Measurements from ENCODE around the gene GLB1L.

- TF ChIP-seq CTCF (IDR thresholded peaks at IDR 0.05; ENCODE audit: insufficient read depth, low read length, poor library complexity, severe bottlenecking) = no peak
- TF ChIP-seq EZH2phosphoT487 (conservative IDR thresholded peaks at IDR 0.05; ENCODE audit: low read length) = no peak
These were observed 5.0 kb upstream of the GLB1L start for GRCh38 chr2:219250049-219250781.
